ENCODE data around the gene SLIT3.
"Not testable (repeated sequence)": the region's sequence is repeated elsewhere in the genome, so short reads cannot be mapped to it uniquely, and the experiment has no call there.

SLIT3 gene

DNA sequence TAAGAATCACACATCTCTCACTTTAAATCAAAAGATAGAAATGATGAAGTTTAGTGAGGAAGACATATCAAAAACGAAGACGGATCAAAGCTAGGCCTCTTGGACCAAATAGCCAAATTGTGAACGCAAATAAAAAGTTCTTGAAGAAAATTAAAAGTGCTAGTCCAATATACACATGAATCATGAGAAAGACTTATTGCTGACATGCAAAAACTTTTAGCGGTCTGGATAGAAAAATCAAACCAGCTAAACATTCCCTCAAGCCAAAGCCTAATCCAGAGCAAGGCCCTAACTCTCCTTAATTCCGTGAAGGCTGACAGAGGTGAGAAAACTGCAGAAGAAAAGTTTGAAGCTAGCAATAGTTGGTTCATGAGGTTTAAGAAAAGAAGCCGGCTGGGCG, 557.3 kb downstream of the SLIT3 start:
- no peaks in the 10 kb centered on the region for H3K36me3 ChIP-seq (ENCODE audit: insufficient read depth, low read length)
- H3K9ac ChIP-seq (ENCODE audit: low read depth, low read length) = no peak overlapping the region
- H3K27ac ChIP-seq (ENCODE audit: low read depth, low read length) = no peak overlapping the region
- H3K4me3 ChIP-seq (ENCODE audit: low read length) = no peak overlapping the region
- WGBS = 95% methylated on average over 6 of the region's 7 CpGs
- no peaks in the 10 kb centered on the region for H3K4me1 ChIP-seq (ENCODE audit: insufficient read depth, low read length)
- no peaks in the 10 kb centered on the region for H3K9me3 ChIP-seq (ENCODE audit: insufficient read depth, low read depth, low read length)
- peaks cover 7% of the 10 kb centered on the region; the same call in 1 of the 2 replicates for H3K27me3 ChIP-seq (ENCODE audit: insufficient read depth, low read length)

DNA sequence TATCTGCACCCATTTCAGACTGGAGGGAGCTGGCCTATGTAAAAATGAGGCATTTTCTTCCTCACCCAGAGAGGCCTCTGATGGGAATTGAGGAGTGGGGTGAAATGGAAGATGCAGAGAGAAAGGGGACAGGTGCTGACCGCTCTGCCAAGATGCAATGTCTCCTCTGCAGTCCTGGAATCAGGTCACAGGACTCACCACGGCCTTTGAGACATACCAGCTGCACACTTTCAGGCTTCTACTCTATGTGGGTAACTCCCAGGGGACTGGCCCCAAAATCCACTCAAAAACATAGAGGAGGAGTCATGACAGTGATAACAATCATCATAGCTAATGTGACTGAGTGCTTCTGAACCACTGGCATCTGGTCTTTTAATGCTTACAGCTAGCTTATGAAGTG, 558.6 kb downstream of the SLIT3 start:
- H3K27me3 ChIP-seq (ENCODE audit: insufficient read depth, low read length); H3K27ac ChIP-seq (ENCODE audit: low read depth, low read length); H3K9me3 ChIP-seq (ENCODE audit: insufficient read depth, low read depth, low read length); H3K4me1 ChIP-seq (ENCODE audit: insufficient read depth, low read length); H3K4me3 ChIP-seq (ENCODE audit: low read length); H3K9ac ChIP-seq (ENCODE audit: low read depth, low read length); H3K36me3 ChIP-seq (ENCODE audit: insufficient read depth, low read length): not testable (repeated sequence)
- WGBS = no CpG with 5 or more reads among the region's 2 CpGs

DNA sequence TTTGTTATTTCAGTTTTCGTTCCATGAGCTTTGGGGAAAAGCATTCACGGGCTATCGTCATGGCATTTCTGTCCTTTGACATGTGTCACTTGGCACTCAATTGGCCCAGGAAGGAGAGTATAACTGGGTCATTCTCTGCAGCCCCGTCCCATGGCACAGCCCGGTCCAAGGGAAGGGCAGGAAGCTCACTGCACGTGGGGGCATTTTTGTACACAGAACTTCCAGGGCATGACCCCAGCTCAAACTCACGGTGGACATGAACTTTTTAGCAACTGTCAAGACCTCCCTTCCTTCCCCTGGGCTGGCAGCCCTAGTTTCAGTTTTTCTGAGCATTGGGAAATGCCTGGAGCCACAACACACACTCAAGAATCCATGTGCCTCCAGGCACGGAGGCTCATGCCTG, 560.1 kb downstream of the SLIT3 start:
- 95% methylated on average over 8 of the region's 8 CpGs for WGBS
- no peak overlapping the region for H3K9ac ChIP-seq (ENCODE audit: low read depth, low read length)
- H3K27ac ChIP-seq (ENCODE audit: low read depth, low read length) = no peak overlapping the region
- H3K27me3 ChIP-seq (ENCODE audit: insufficient read depth, low read length) = no peaks in the 10 kb centered on the region
- H3K4me1 ChIP-seq (ENCODE audit: insufficient read depth, low read length) = no peaks in the 10 kb centered on the region
- no peak overlapping the region for H3K4me3 ChIP-seq (ENCODE audit: low read length)
- no peaks in the 10 kb centered on the region for H3K36me3 ChIP-seq (ENCODE audit: insufficient read depth, low read length)
- no peaks in the 10 kb centered on the region for H3K9me3 ChIP-seq (ENCODE audit: insufficient read depth, low read depth, low read length)

DNA sequence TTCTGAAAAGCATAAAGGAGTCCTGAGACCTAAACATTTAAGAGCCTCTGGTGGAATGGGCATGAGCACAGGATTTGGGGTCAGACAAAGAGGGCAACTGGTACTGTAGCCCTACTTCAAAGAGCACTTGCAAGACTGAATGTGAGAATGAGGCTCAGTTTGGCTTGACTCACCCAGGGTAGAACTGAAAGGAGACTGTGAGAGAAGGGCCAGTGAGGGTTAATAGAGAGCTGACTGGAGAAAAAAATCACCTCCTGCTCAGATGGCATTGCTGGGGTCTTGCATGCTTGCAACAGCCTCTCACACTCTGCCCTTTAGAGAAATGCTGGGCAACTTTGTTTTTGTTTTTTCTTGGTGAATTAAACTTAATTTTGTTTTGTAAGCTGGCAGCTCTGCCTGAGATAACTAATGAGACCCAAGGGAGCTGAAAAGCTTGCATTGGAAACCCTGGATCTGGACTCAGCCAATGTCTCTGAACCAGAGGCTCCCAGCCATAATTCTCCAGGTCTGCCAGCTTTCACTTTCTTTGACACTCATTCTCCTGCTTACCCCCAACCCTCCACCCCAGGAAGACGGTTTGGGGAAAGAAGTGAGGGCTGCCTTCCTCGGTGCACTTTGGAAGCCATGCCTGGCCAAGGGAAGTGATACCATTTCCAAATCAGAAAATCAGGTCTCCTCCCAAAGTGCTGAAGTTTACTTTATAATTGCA, 560.7 kb downstream of the SLIT3 start:
- Histone ChIP-seq H3K4me3 (ENCODE audit: low read length) (no peak overlapping the region), H3K9me3 (ENCODE audit: insufficient read depth, low read depth, low read length) (no peaks in the 10 kb centered on the region), H3K27me3 (ENCODE audit: insufficient read depth, low read length) (no peaks in the 10 kb centered on the region), H3K9ac (ENCODE audit: low read depth, low read length) (no peak overlapping the region), H3K4me1 (ENCODE audit: insufficient read depth, low read length) (no peaks in the 10 kb centered on the region), H3K36me3 (ENCODE audit: insufficient read depth, low read length) (no peaks in the 10 kb centered on the region), H3K27ac (ENCODE audit: low read depth, low read length) (no peak overlapping the region)
- WGBS = 100% methylated on average over 2 of the region's 2 CpGs

DNA sequence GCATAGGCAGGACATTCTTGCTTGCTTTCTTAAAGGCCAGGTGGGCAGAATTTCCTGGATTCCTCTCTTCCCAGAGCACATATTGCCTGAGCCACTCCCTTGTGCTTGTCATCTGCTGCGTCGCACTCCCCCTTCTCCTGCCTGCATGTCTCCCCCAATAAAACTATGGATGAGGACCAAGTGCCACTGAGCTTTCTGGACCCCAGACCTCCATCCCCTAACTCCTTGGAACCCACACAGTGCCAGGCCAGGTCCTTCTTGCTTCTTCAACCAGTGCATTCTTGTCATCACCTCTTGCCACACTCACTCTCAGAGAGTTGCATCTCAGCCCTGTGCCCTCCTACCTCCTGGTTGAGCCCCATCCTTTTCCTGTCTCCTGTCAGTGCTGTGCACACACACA, 563.9 kb downstream of the SLIT3 start:
- 97% methylated on average over 2 of the region's 2 CpGs for WGBS
- no peaks in the 10 kb centered on the region for H3K36me3 ChIP-seq (ENCODE audit: insufficient read depth, low read length)
- no peak overlapping the region for H3K27ac ChIP-seq (ENCODE audit: low read depth, low read length)
- no peak overlapping the region for H3K9ac ChIP-seq (ENCODE audit: low read depth, low read length)
- no peaks in the 10 kb centered on the region for H3K27me3 ChIP-seq (ENCODE audit: insufficient read depth, low read length)
- no peak overlapping the region for H3K4me3 ChIP-seq (ENCODE audit: low read length)
- H3K4me1 ChIP-seq (ENCODE audit: insufficient read depth, low read length) = no peaks in the 10 kb centered on the region
- H3K9me3 ChIP-seq (ENCODE audit: insufficient read depth, low read depth, low read length) = no peaks in the 10 kb centered on the region

DNA sequence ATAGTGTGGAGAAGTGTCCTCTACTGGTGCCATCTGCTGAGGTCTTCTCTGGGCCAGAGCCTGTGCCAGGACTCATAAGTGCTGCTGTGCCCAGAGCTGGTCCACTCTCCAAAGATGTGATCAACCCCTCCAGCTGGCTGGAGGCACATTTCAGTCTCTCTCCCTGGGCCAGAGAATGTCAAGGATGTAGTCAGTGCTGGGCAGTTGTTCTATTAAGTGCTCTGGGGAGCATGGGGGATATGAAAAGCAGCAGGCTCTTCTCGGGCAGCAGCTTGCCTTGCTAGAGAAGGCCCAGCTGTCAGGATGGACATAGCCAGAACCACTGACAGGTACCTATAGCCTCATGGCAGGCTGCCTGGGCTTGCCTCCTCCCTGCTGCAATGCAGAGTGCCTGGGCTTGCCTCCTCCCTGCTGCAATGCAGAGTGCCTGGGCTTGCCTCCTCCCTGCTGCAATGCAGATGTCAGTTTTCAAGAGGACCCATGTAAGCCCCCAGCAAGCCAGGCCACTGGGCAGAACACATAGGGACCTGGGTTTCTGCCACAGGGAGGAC, 564.6 kb downstream of the SLIT3 start:
- H3K27me3 ChIP-seq (ENCODE audit: insufficient read depth, low read length) = no peaks in the 10 kb centered on the region
- no peak overlapping the region for H3K27ac ChIP-seq (ENCODE audit: low read depth, low read length)
- H3K36me3 ChIP-seq (ENCODE audit: insufficient read depth, low read length) = no peaks in the 10 kb centered on the region
- H3K4me3 ChIP-seq (ENCODE audit: low read length) = no peak overlapping the region
- no peaks in the 10 kb centered on the region for H3K4me1 ChIP-seq (ENCODE audit: insufficient read depth, low read length)
- H3K9me3 ChIP-seq (ENCODE audit: insufficient read depth, low read depth, low read length) = no peaks in the 10 kb centered on the region
- WGBS = 90% methylated on average over 1 of the region's 1 CpG
- H3K9ac ChIP-seq (ENCODE audit: low read depth, low read length) = no peak overlapping the region

DNA sequence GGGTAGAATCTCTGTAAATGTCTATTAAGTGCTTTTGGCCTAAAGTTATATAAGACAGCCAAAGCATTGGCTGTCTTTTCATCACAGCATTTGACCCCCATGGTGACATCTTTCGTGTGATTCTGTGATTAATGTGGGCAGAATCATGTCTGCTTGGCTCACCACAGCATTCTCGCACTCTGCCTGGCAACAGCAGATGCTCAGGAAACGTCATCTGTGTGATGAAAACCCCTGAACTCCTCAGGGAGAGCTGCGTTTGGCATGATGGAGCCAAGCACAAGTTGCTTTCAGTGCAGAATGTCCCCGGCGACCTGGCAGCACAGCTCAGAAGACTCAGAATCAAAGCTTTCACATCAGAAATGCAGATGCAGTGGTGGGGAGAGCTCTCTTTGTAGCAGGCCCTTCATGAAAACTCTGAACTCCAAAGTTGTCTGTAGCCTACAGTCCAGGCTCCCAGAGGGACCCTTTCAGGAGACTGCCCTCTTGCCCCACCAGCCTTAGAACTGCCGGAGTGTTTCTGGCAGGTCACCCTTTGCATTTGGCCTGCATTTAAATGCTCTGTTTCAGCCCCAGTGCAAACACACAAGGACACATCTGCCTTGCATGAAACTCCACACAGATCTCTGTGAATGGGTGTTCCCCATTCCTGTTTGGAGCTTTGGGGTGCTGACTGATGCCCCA, 566.2 kb downstream of the SLIT3 start:
- Histone ChIP-seq H3K4me1 (ENCODE audit: insufficient read depth, low read length) (no peaks in the 10 kb centered on the region), H3K9me3 (ENCODE audit: insufficient read depth, low read depth, low read length) (no peaks in the 10 kb centered on the region), H3K9ac (ENCODE audit: low read depth, low read length) (no peak overlapping the region), H3K27me3 (ENCODE audit: insufficient read depth, low read length) (no peaks in the 10 kb centered on the region), H3K27ac (ENCODE audit: low read depth, low read length) (no peak overlapping the region), H3K4me3 (ENCODE audit: low read length) (no peak overlapping the region), H3K36me3 (ENCODE audit: insufficient read depth, low read length) (no peaks in the 10 kb centered on the region)
- 85% methylated on average over 7 of the region's 7 CpGs for WGBS

DNA sequence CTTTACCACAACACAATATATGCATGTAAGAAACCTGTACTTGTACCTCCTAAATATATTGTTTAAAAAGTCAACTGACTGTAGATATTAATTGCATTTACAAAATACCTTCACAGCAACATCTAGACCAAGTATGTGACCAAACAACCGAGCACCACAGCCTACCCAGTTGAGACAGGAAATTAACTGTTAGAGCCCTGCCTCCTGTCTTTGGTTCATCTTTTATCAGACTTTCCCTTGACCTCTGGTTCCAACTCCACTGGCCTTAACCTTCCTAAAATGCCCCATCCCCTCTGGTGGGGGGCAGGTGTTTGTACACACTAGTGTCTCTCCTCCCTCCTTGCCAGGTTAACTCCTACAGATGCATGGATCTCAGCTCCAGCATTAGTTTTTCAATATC, 566.8 kb downstream of the SLIT3 start:
- no peaks in the 10 kb centered on the region for H3K4me1 ChIP-seq (ENCODE audit: insufficient read depth, low read length)
- H3K9ac ChIP-seq (ENCODE audit: low read depth, low read length) = no peak overlapping the region
- WGBS = 85% methylated on average over 1 of the region's 1 CpG
- no peaks in the 10 kb centered on the region for H3K27me3 ChIP-seq (ENCODE audit: insufficient read depth, low read length)
- no peaks in the 10 kb centered on the region for H3K9me3 ChIP-seq (ENCODE audit: insufficient read depth, low read depth, low read length)
- H3K36me3 ChIP-seq (ENCODE audit: insufficient read depth, low read length) = no peaks in the 10 kb centered on the region
- no peak overlapping the region for H3K27ac ChIP-seq (ENCODE audit: low read depth, low read length)
- no peak overlapping the region for H3K4me3 ChIP-seq (ENCODE audit: low read length)

DNA sequence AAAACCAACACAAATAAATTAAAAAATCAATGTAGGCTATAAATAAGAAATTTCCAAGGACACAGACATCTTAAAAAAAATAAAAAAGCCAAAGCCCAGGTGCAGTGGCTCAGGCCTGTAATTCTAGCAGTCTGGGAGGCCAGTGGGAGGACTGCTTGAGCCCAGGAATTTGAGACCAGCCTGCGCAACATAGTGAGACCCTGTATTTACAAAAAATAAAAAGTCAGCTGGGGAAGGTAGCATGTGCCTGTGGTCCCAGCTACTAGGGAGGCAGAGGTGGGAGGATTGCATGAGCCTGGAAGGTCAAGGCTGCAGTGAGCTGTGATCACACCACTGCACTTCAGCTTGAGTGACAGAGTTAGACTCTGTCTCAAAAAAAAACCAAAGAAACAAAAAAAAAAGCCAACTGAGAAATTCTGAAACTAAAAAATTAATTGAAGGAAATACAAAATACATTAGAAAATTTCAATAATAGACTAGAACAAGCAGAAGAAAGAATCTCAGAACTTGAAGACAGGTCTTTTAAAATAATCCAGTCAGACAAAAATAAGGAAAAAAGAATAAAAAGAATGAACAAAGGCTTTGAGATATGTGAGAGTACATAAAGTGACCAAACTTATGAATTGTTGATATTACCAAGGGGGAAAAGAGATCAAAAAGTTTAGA, 572.3 kb downstream of the SLIT3 start:
- H3K36me3 ChIP-seq (ENCODE audit: insufficient read depth, low read length) = no peaks in the 10 kb centered on the region
- H3K27ac ChIP-seq (ENCODE audit: low read depth, low read length) = no peak overlapping the region
- no peaks in the 10 kb centered on the region for H3K9me3 ChIP-seq (ENCODE audit: insufficient read depth, low read depth, low read length)
- no peaks in the 10 kb centered on the region for H3K4me1 ChIP-seq (ENCODE audit: insufficient read depth, low read length)
- no peak overlapping the region for H3K9ac ChIP-seq (ENCODE audit: low read depth, low read length)
- WGBS = 90% methylated on average over 1 of the region's 1 CpG
- no peak overlapping the region for H3K4me3 ChIP-seq (ENCODE audit: low read length)
- no peaks in the 10 kb centered on the region for H3K27me3 ChIP-seq (ENCODE audit: insufficient read depth, low read length)

DNA sequence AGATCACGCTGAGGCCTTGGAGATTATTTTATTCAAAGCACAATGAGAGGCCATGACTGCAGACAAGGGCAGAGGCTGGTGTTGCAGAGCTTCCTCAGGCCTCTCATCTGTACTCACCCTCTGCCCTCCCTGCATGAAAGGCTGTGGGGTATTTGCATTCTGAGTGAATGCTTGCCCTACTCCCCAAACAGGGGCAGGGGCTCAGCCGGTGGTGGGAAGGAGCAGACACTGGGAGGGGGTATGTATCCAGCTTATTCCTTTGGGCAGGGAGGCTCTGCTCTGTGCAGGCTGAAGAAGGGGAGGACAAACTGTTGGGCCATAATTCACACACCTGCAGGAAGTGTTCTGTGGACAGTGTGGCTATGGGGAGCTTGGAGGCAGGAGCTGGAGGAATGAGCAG, 573.4 kb downstream of the SLIT3 start:
- Histone ChIP-seq H3K4me1 (ENCODE audit: insufficient read depth, low read length) (no peaks in the 10 kb centered on the region), H3K4me3 (ENCODE audit: low read length) (no peak overlapping the region), H3K36me3 (ENCODE audit: insufficient read depth, low read length) (no peaks in the 10 kb centered on the region), H3K9ac (ENCODE audit: low read depth, low read length) (no peak overlapping the region), H3K27me3 (ENCODE audit: insufficient read depth, low read length) (no peaks in the 10 kb centered on the region), H3K27ac (ENCODE audit: low read depth, low read length) (no peak overlapping the region), H3K9me3 (ENCODE audit: insufficient read depth, low read depth, low read length) (no peaks in the 10 kb centered on the region)
- 37% methylated on average over 2 of the region's 2 CpGs for WGBS

DNA sequence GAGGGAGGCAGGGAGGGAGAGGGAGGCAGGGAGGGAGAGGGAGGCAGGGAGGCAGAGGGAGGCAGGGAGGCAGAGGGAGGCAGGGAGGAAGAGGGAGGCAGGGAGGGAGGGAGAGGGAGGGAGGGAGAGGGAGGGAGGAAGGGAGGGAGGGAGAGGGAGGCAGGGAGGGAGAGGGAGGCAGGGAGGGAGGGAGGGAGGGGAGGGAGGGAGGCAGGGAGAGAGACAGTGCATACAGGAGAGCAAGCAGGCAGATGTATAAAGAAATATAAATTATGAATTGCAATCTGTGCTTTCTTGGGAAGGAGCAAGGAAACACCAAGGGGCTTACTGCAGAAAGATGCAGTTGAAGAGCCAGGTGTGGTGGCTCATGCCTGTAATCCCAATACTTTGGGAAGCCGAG, 574.6 kb downstream of the SLIT3 start:
- no peaks in the 10 kb centered on the region for H3K27me3 ChIP-seq (ENCODE audit: insufficient read depth, low read length)
- H3K9me3 ChIP-seq (ENCODE audit: insufficient read depth, low read depth, low read length) = no peaks in the 10 kb centered on the region
- H3K4me1 ChIP-seq (ENCODE audit: insufficient read depth, low read length) = no peaks in the 10 kb centered on the region
- no peak overlapping the region for H3K9ac ChIP-seq (ENCODE audit: low read depth, low read length)
- H3K4me3 ChIP-seq (ENCODE audit: low read length) = no peak overlapping the region
- 100% methylated on average over 1 of the region's 1 CpG for WGBS
- H3K36me3 ChIP-seq (ENCODE audit: insufficient read depth, low read length) = no peaks in the 10 kb centered on the region
- no peak overlapping the region for H3K27ac ChIP-seq (ENCODE audit: low read depth, low read length)
